Measurements from ENCODE around the gene GREM2. TPM values are rescaled to one million over a fixed set of nuclear protein-coding genes. Genes with fewer than 3 reads are reported as not detected.

Gene GREM2
- total RNA-seq, 1 donor from 2014 or later, result 0.48 TPM

GRCh38 chr1:240526312-240526711 is 85.6 kb downstream of the GREM2 start:
- no peak for TF ChIP-seq CTCF (IDR thresholded peaks at IDR 0.05; ENCODE audit: unreplicated experiment)
- Mint-ChIP-seq H3K9me3 (ENCODE audit: low read depth) (no peaks in the 10 kb centered on the region), H3K4me1 (ENCODE audit: low read depth) (peaks cover 47% of the 10 kb centered on the region), H3K36me3 (ENCODE audit: insufficient read depth) (no peaks in the 10 kb centered on the region), H3K27me3 (no peaks in the 10 kb centered on the region), H3K27ac (peak overlapping the region; percentile 17), H3K4me3 (ENCODE audit: low read depth) (no peak overlapping the region)
- DNase-seq (ENCODE audit: low spot score, unreplicated experiment), result no peak

- Mint-ChIP-seq H3K27me3 (no peaks in the 10 kb centered on the region), H3K27ac (peak overlapping the region; percentile 62), H3K9me3 (ENCODE audit: low read depth) (no peaks in the 10 kb centered on the region), H3K4me3 (ENCODE audit: low read depth) (no peak overlapping the region), H3K4me1 (ENCODE audit: low read depth) (peaks cover 47% of the 10 kb centered on the region), H3K36me3 (ENCODE audit: insufficient read depth) (no peaks in the 10 kb centered on the region)
- no peak for TF ChIP-seq CTCF (IDR thresholded peaks at IDR 0.05; ENCODE audit: unreplicated experiment)
- no peak for DNase-seq (ENCODE audit: low spot score, unreplicated experiment)
These were observed 87.4 kb downstream of the GREM2 start for GRCh38 chr1:240524356-240525069.

- Mint-ChIP-seq H3K27me3 (peaks cover 2% of the 10 kb centered on the region), H3K4me3 (ENCODE audit: low read depth) (peak overlapping the region; percentile 15), H3K27ac (peak overlapping the region; percentile 81)
These were observed 89.7 kb downstream of the GREM2 start for GRCh38 chr1:240522122-240522822.

GRCh38 chr1:240517891-240518290 is 94.1 kb downstream of the GREM2 start:
- Mint-ChIP-seq H3K4me1 (ENCODE audit: low read depth) (peaks cover 16% of the 10 kb centered on the region), H3K9me3 (ENCODE audit: low read depth) (peaks cover 4% of the 10 kb centered on the region), H3K27me3 (peaks cover 2% of the 10 kb centered on the region), H3K4me3 (ENCODE audit: low read depth) (no peak overlapping the region), H3K27ac (no peak overlapping the region), H3K36me3 (ENCODE audit: insufficient read depth) (no peaks in the 10 kb centered on the region)
- no peak for DNase-seq (ENCODE audit: low spot score, unreplicated experiment)
- TF ChIP-seq CTCF (IDR thresholded peaks at IDR 0.05; ENCODE audit: unreplicated experiment), result no peak

More at GRCh38 chr1:240522122-240522822, 89.7 kb downstream of the GREM2 start:
- Mint-ChIP-seq H3K9me3 (ENCODE audit: low read depth) (no peaks in the 10 kb centered on the region), H3K36me3 (ENCODE audit: insufficient read depth) (no peaks in the 10 kb centered on the region), H3K4me1 (ENCODE audit: low read depth) (peaks cover 47% of the 10 kb centered on the region)
- TF ChIP-seq CTCF (IDR thresholded peaks at IDR 0.05; ENCODE audit: unreplicated experiment), result no peak
- no peak for DNase-seq (ENCODE audit: low spot score, unreplicated experiment)

GRCh38 chr1:240516069-240516468 is 95.9 kb downstream of the GREM2 start:
- Mint-ChIP-seq H3K27me3 (peaks cover 2% of the 10 kb centered on the region), H3K36me3 (ENCODE audit: insufficient read depth) (no peaks in the 10 kb centered on the region), H3K27ac (no peak overlapping the region), H3K4me1 (ENCODE audit: low read depth) (peaks cover 7% of the 10 kb centered on the region), H3K9me3 (ENCODE audit: low read depth) (peaks cover 4% of the 10 kb centered on the region), H3K4me3 (ENCODE audit: low read depth) (no peak overlapping the region)
- DNase-seq (ENCODE audit: low spot score, unreplicated experiment), result no peak
- TF ChIP-seq CTCF (IDR thresholded peaks at IDR 0.05; ENCODE audit: unreplicated experiment), result no peak

Measured in progenitor cell of endocrine pancreas (in vitro differentiated cells).